22Rv1 (cell line): ENCODE results near the gene SUPV3L1.
"Not testable (repeated sequence)": the region's sequence is repeated elsewhere in the genome, so short reads cannot be mapped to it uniquely, and the experiment has no call there.

Experiments used
- H3K27ac ChIP-seq: fragments of 450-650 bp; 2 replicates; pipeline ENCODE4 v1.5.1; 2017
- CTCF ChIP-seq: fragments of 450-650 bp; IDR thresholded peaks from 2 replicates; pipeline ENCODE4 v1.5.1; 2017; ENCODE audit warnings: mild to moderate bottlenecking
- ZFX ChIP-seq: fragments of 450-650 bp; IDR thresholded peaks from 2 replicates; pipeline ENCODE4 v1.6.1; 2017; ENCODE audit warnings: antibody characterized with exemption, borderline replicate concordance

SUPV3L1 gene

DNA sequence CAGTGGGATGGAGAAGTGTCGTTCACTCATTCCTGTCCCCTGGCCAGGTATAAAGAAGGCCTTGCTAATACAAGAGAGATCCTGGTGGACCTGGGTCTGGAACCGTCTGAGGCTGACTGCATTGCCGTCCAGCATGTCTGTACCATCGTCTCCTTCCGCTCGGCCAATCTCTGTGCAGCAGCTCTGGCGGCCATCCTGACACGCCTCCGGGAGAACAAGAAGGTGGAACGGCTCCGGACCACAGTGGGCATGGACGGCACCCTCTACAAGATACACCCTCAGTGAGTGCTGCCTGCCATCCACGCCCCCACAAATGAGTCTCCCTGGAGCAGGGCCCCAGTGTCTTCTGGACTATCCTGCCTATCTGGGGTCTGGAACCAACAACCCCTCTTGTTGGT is 67.3 kb downstream of the SUPV3L1 start:
- no peak for TF ChIP-seq ZFX
- no peak for TF ChIP-seq CTCF
- no peak overlapping the region for H3K27ac ChIP-seq

DNA sequence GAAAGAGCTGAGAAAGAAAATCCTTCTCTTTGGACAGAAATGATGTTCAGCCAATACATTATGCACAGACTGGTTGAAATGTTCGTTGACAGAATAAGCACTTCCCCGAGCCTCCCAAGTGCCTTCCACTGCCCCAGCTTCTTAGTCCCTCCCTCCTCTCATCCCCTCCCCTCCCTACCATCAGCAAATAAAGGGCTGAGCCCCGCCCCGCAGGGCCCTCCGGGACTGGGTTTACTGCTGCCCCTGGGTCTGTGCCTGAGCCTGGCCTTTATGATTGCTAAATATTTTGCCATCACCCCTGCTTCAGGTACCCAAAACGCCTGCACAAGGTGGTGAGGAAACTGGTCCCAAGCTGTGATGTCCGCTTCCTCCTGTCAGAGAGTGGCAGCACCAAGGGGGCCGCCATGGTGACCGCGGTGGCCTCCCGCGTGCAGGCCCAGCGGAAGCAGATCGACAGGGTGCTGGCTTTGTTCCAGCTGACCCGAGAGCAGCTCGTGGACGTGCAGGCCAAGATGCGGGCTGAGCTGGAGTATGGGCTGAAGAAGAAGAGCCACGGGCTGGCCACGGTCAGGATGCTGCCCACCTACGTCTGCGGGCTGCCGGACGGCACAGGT is 68.2 kb downstream of the SUPV3L1 start:
- TF ChIP-seq CTCF (no peak), ZFX (no peak)

GRCh38 chr10:69250041-69250440 is 70.0 kb downstream of the SUPV3L1 start:
- no peak for TF ChIP-seq CTCF
- TF ChIP-seq ZFX: no peak
- H3K27ac ChIP-seq: no peak overlapping the region

More for the DNA sequence above, 68.2 kb downstream of the SUPV3L1 start:
- no peak overlapping the region for H3K27ac ChIP-seq

- not testable (repeated sequence) for H3K27ac ChIP-seq
Measured at GRCh38 chr10:69251417-69251816, 71.4 kb downstream of the SUPV3L1 start.

GRCh38 chr10:69253171-69253570 is 73.1 kb downstream of the SUPV3L1 start:
- H3K27ac ChIP-seq: no peak overlapping the region
- TF ChIP-seq ZFX (no peak), CTCF (no peak)

DNA sequence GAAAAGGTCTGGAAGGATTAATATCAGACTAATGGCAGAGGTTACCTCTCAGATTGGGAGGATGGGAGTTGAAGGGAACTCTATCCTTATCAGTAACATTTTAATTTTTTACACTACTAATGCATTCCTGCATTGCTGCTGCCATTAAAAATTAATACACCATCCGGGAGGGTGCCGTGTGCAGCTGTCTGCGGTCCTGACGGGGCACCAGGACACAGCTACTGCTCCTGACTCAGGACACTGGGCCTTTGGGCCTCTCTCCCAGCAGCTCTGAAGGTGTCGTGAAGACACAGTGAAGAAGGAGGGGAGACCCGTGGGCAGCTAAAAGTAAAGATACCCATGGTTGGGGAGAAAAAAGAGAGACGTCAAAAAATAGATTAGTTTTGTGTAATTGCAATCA is 74.8 kb downstream of the SUPV3L1 start:
- TF ChIP-seq ZFX (no peak), CTCF (no peak)
- no peak overlapping the region for H3K27ac ChIP-seq
